Neuron (in vitro differentiated cells): ENCODE results near the gene MGAT3.

Experiments used
- H2AFZ ChIP-seq: one replicate; pipeline ENCODE4 v1.6.1; 2013; ENCODE audit warnings: low read depth, mild to moderate bottlenecking, inconsistent platforms, low read length, moderate library complexity
- H3K27me3 ChIP-seq: one replicate; pipeline ENCODE4 v1.6.1; 2013; ENCODE audit warnings: low read length; ENCODE audit not compliant: insufficient read depth
- H3K36me3 ChIP-seq: one replicate; pipeline ENCODE4 v1.6.1; 2013; ENCODE audit warnings: low read length; ENCODE audit not compliant: insufficient read depth
- H3K4me1 ChIP-seq: one replicate; pipeline ENCODE4 v1.6.1; 2013; ENCODE audit warnings: low read length; ENCODE audit not compliant: insufficient read depth
- H3K4me3 ChIP-seq: 2 replicates; pipeline ENCODE4 v1.5.1; 2013; ENCODE audit warnings: mild to moderate bottlenecking, low read length, moderate library complexity
- H3K9me3 ChIP-seq: one replicate; pipeline ENCODE4 v1.6.1; 2013; ENCODE audit warnings: low read length

The MGAT3 gene

DNA sequence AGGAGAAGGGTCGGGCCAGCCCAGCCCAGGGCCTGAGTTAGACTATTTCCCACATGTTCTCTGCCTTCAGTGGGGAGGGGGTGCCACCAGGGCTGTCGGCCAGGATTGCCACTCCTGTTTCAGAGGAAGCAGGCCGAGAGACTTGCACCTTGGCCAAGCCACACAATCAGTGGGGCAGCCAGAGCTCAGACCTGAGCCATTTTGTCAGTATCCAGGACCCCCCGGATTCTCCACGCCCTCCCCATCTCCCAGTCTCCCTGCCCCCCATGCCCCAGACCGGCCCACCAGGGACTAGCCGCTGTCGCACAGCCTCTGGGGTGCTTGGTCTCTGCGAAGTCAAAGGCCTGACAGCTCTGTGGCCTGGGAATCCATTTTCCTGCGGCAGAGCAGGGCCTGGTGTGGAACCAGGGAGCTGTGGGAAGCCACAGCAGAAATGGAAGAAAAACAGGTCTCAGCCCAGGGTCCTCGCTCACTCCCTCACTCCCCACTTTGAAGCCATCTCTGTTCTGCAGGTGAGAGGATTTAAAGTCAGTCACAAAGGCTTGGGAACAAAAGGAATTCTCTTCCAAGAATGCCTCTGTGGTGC, 25.5 kb upstream of the MGAT3 start:
- peaks cover 55% of the 10 kb centered on the region for H3K36me3 ChIP-seq

GRCh38 chr22:39431821-39432251, 25.0 kb upstream of the MGAT3 start:
- no peak overlapping the region for H3K4me3 ChIP-seq
- no peaks in the 10 kb centered on the region for H3K9me3 ChIP-seq
- peaks cover 50% of the 10 kb centered on the region for H3K36me3 ChIP-seq
- no peak overlapping the region for H2AFZ ChIP-seq
- no peaks in the 10 kb centered on the region for H3K27me3 ChIP-seq
- no peaks in the 10 kb centered on the region for H3K4me1 ChIP-seq

More for the DNA sequence above, 25.5 kb upstream of the MGAT3 start:
- Histone ChIP-seq H3K27me3 (no peaks in the 10 kb centered on the region), H3K4me3 (no peak overlapping the region), H3K9me3 (no peaks in the 10 kb centered on the region), H3K4me1 (no peaks in the 10 kb centered on the region), H2AFZ (no peak overlapping the region)

GRCh38 chr22:39432361-39432811, 24.4 kb upstream of the MGAT3 start:
- Histone ChIP-seq H3K27me3 (no peaks in the 10 kb centered on the region), H3K36me3 (peaks cover 45% of the 10 kb centered on the region), H2AFZ (no peak overlapping the region), H3K9me3 (no peaks in the 10 kb centered on the region), H3K4me3 (no peak overlapping the region), H3K4me1 (peaks cover 1% of the 10 kb centered on the region)

DNA sequence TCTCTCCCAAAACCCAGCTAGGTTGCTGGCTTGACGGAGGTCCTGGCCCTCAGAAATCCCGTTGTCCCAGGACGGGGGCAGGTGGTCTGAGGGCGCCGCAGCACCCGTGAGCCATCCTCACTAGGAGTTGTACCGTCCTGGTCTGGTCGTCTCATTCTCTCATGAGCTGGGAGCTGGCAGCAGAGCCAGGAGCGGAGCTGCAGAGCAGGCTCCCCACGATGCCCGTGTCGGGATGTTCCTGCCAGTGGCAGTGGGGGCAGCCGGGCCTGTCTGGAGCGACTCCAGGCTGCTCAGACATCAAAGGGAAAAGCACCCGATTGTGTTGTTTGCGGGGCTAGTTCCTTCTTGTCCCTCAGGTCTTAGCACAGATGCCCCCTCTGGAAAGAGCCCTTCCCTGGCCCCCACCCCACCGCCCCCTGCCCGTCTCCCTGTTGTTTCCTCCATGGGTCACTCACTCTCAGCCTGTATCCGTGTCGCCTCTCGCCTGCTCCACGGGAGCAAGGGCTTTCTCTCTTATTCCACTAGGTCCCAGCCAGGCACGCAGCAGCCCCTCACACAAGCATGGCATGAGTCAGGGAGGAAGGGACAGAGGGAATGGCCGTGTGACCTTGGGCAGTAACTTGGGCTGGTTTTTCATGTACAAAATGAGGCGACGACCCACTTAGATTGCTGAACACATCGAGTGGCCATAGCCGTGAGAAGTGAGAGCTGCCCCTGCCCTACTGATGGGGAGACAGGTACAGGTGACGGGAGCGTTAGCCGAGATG, 23.2 kb upstream of the MGAT3 start:
- Histone ChIP-seq H3K4me3 (no peak overlapping the region), H2AFZ (no peak overlapping the region), H3K4me1 (peaks cover 4% of the 10 kb centered on the region)

GRCh38 chr22:39434243-39434653, 22.6 kb upstream of the MGAT3 start:
- H3K9me3 ChIP-seq: no peaks in the 10 kb centered on the region
- no peak overlapping the region for H3K4me3 ChIP-seq
- peaks cover 32% of the 10 kb centered on the region for H3K36me3 ChIP-seq
- H3K27me3 ChIP-seq: no peaks in the 10 kb centered on the region
- peaks cover 4% of the 10 kb centered on the region for H3K4me1 ChIP-seq
- H2AFZ ChIP-seq: no peak overlapping the region

More for the DNA sequence above, 23.2 kb upstream of the MGAT3 start:
- Histone ChIP-seq H3K36me3 (peaks cover 36% of the 10 kb centered on the region), H3K9me3 (no peaks in the 10 kb centered on the region), H3K27me3 (no peaks in the 10 kb centered on the region)

DNA sequence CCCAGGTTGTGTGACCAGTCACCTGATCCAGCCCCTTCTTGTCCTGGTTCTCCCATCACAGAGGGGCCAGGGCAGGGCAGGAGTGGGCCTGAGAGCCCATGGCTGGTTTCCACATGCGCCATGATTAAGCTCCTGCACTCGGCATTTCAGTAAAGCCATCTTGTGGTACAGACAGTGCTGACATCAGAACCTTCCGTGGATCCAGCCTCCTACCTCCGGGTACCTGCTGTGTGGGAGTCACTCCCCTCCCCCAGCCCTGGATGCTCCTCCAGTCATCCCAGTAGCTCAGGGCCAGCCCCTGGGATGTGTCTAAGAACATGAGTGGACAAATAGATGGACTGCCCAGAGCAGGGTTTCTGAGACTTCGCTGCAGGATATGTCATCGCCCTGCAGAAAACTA, 22.1 kb upstream of the MGAT3 start:
- no peak overlapping the region for H2AFZ ChIP-seq
- no peaks in the 10 kb centered on the region for H3K27me3 ChIP-seq
- H3K4me1 ChIP-seq: peaks cover 4% of the 10 kb centered on the region
- peaks cover 30% of the 10 kb centered on the region for H3K36me3 ChIP-seq
- H3K9me3 ChIP-seq: no peaks in the 10 kb centered on the region
- H3K4me3 ChIP-seq: no peak overlapping the region

DNA sequence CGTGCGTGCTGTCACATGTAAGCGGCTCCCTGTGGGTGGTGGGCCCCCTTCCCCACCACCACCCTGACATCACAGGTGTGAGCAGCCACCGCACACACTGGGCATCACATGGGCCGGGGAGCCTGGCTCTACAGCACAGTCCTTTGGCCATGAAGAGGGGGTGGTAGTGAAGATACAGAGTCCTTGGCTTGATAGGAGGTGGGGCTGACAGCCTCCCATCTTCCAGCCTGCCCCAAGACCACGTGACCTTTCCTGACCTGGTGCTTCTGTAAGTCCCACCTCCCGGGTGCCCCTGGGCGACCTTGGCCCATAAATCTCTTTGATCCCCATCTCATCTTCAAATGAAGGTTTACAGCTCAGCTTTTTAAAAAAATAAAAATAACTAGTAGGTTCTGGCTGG, 21.2 kb upstream of the MGAT3 start:
- peaks cover 4% of the 10 kb centered on the region for H3K4me1 ChIP-seq
- H3K36me3 ChIP-seq: peaks cover 23% of the 10 kb centered on the region
- H3K9me3 ChIP-seq: no peaks in the 10 kb centered on the region
- H3K27me3 ChIP-seq: no peaks in the 10 kb centered on the region
- no peak overlapping the region for H3K4me3 ChIP-seq
- H2AFZ ChIP-seq: no peak overlapping the region

- Histone ChIP-seq H3K4me1 (peaks cover 4% of the 10 kb centered on the region), H3K36me3 (no peaks in the 10 kb centered on the region), H3K4me3 (no peak overlapping the region)
Observed at GRCh38 chr22:39437791-39438704, 18.8 kb upstream of the MGAT3 start.

GRCh38 chr22:39439170-39439569, 17.6 kb upstream of the MGAT3 start:
- H2AFZ ChIP-seq: no peak overlapping the region
- no peak overlapping the region for H3K4me3 ChIP-seq
- H3K36me3 ChIP-seq: no peaks in the 10 kb centered on the region
- no peaks in the 10 kb centered on the region for H3K27me3 ChIP-seq
- no peaks in the 10 kb centered on the region for H3K9me3 ChIP-seq
- H3K4me1 ChIP-seq: peaks cover 4% of the 10 kb centered on the region

More at GRCh38 chr22:39437791-39438704, 18.8 kb upstream of the MGAT3 start:
- no peaks in the 10 kb centered on the region for H3K9me3 ChIP-seq
- no peak overlapping the region for H2AFZ ChIP-seq
- no peaks in the 10 kb centered on the region for H3K27me3 ChIP-seq

DNA sequence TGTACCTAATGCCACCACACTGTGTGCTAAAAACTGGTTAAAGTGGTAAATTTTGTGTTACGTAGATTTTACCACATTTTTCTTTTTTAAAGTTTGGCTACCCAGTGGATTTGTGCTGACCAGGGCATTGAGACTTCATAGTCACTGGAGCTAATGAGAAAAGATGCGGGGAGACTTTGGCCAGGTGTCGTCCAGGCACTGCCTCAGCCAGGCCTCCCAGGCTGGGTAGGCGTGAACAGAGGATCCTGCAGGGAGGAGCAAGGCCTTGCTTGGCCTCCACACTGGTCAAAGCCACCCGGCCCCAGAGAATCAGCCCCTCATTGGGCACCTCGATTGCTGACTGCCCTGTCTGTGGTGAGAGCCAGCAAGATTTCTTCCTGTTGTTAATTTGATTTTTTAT, 13.4 kb upstream of the MGAT3 start:
- no peaks in the 10 kb centered on the region for H3K36me3 ChIP-seq
- H3K4me1 ChIP-seq: peaks cover 9% of the 10 kb centered on the region
- no peaks in the 10 kb centered on the region for H3K27me3 ChIP-seq
- H3K4me3 ChIP-seq: no peak overlapping the region
- H2AFZ ChIP-seq: no peak overlapping the region
- H3K9me3 ChIP-seq: no peaks in the 10 kb centered on the region

DNA sequence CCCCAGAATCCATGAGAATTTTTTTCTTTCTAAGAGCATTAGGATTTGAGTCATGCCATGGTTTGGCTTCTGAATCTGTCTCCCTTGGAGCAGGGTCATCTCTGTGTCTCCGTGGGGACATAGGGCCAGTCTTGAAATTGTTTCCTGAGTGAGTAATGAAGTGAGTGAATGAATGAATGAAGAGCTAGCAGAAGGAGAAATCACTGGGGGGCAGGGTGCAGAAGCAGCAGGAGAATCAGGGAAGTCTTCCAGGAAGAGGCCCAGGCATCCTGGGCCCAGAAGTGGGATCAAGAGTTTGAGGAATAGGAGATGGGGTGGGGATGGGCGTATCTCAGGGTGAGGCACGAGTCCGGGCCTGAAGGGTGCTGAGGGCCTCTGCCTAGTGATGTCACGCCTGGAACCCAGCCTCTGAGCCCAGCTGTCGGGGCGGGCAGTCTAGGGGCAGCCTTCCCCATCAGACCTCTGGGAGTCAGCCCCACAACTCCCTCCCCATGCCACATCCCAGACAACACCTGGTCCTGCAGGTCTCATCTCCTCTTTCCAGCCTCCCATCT, 12.5 kb upstream of the MGAT3 start:
- no peak overlapping the region for H2AFZ ChIP-seq
- H3K4me3 ChIP-seq: no peak overlapping the region
- H3K36me3 ChIP-seq: no peaks in the 10 kb centered on the region
- H3K9me3 ChIP-seq: no peaks in the 10 kb centered on the region
- peaks cover 11% of the 10 kb centered on the region for H3K4me1 ChIP-seq
- H3K27me3 ChIP-seq: no peaks in the 10 kb centered on the region

- Histone ChIP-seq H2AFZ (no peak overlapping the region), H3K4me1 (peaks cover 11% of the 10 kb centered on the region), H3K4me3 (no peak overlapping the region), H3K36me3 (no peaks in the 10 kb centered on the region), H3K27me3 (no peaks in the 10 kb centered on the region), H3K9me3 (no peaks in the 10 kb centered on the region)
Observed at GRCh38 chr22:39444937-39445465, 11.8 kb upstream of the MGAT3 start.
